Measurements from ENCODE around the gene ARL8A.
"Not testable (repeated sequence)": the region's sequence is repeated elsewhere in the genome, so short reads cannot be mapped to it uniquely, and the experiment has no call there.

ARL8A gene

GRCh38 chr1:202181586-202181985 lies 37.0 kb upstream of the ARL8A start:
- DNase-seq: no peak
- ATAC-seq: no peak
- Mint-ChIP-seq H3K27ac (no peak overlapping the region), H3K9me3 (no peaks in the 10 kb centered on the region), H3K4me3 (no peak overlapping the region), H3K4me1 (peaks cover 35% of the 10 kb centered on the region), H3K27me3 (peaks cover 20% of the 10 kb centered on the region)

- not testable (repeated sequence) for H3K27ac Mint-ChIP-seq, DNase-seq, H3K9me3 Mint-ChIP-seq, H3K4me3 Mint-ChIP-seq, ATAC-seq
- peaks cover 35% of the 10 kb centered on the region for H3K4me1 Mint-ChIP-seq
- peaks cover 17% of the 10 kb centered on the region for H3K27me3 Mint-ChIP-seq
Measured at GRCh38 chr1:202180751-202181139, 36.2 kb upstream of the ARL8A start.

DNA sequence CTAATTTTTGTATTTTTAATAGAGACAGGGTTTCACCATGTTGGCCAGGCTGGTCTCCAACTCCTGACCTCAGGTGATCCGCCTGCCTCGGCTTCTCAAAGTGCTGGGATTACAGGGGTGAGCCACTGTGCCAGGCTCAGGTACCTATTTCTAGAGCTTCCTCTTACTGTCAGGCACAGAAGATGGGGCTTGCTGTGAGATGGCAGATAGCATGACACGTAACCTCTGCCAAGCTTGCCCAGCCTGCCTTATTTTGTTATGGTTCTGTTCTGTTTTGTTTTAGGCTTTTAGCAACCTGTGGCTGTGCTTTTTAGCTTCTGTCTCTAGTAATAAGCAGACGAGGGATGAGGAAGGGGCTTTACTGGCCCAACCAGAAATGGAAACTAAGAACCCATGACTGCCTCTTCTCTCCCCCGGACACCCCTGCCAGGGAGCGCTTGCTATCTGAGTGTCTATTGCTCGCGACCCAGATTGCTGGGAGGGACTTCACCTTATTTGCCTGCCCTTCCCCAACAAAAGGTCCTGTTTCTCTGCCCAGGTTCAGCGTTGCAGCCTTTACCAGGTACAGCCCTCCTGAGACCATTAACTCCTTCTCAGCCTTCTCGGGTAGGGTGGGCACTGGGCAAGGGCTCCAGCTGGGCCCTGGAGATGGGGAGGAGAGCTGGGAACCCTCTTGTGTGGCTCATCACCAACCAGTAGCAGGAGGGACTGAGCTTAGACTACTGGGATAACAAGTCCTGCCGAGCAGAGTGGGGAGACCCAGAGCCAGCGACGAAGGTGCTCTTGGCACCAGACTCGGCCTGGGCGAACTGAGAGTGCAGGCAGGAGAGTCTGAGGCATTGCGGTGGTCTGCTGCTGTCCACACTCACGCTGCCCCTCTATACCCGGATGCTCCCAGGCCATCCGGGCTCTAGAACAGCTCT lies 35.6 kb upstream of the ARL8A start:
- no peaks in the 10 kb centered on the region for H3K9me3 Mint-ChIP-seq
- no peak for DNase-seq
- no peak overlapping the region for H3K27ac Mint-ChIP-seq
- ATAC-seq: no peak
- H3K4me3 Mint-ChIP-seq: no peak overlapping the region
- peaks cover 35% of the 10 kb centered on the region for H3K4me1 Mint-ChIP-seq
- H3K27me3 Mint-ChIP-seq: peaks cover 10% of the 10 kb centered on the region

DNA sequence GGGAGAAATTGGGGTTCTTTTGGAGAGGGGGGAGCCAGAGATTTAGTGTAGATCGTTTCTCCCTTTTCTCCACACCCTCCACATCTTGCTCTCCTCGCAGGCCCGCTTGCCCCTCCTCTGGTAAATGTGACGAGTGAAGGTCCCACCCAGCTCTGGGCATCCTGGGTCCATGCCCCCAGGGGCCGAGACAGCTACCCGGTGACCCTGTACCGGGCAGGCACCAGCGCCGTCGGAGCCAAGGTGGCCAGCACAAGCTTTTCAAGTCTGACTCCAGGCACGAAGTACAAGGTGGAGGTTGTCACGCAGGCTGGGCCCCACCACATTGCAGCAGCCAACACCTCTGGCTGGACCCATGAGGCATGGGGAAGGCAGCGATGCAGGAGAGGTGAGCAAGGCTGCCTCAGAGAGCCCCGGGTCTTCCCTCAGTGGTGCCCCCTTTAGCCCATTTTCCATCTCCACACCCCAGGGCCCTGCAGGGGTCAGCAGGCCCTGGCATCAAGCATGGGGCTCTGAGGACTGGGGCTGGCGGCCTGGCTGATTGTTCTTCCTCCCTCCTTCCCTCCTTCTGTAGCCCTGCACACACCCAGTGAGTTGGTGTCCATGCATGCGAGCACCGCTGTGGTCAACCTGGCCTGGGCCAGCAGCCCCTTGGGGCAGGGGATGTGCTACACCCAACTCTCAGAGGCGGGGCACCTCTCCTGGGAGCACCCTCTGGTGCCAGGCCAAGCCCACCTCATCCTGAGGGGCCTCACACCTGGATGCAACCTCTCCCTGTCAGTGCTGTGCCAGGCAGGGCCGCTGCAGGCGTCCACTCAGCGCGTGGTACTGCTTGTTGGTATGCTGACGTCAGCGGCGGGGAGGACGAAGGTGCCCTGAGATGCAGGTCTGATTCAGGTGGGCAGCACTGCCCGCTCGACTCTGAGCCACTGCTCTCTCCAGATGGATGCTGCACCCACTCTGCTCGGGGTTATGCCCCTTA lies 32.7 kb upstream of the ARL8A start:
- no peak overlapping the region for H3K27ac Mint-ChIP-seq
- no peaks in the 10 kb centered on the region for H3K9me3 Mint-ChIP-seq
- H3K4me1 Mint-ChIP-seq: peaks cover 12% of the 10 kb centered on the region
- no peak for DNase-seq
- H3K4me3 Mint-ChIP-seq: no peak overlapping the region
- H3K27me3 Mint-ChIP-seq: no peaks in the 10 kb centered on the region
- ATAC-seq: no peak

DNA sequence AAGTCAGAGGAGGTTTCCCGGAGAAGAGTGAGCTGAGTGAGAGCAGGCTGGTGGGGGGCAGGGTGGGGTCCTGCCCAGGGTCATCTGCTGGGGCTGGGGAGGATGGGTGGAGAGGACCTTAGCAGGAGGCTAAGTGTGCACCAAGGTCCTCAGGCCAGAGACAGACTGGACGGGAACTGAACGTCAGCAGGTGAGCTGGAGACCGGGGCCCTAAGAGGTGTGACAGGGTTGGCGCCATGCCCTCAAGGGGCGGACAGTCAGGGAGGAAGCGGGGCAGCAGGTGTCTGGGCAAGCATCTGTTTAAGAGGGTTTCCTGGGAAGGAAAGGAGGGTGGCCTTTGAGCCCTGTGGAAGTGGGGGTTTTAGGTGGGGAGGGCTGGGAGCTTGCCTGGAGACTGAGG lies 29.5 kb upstream of the ARL8A start:
- H3K9me3 Mint-ChIP-seq: no peaks in the 10 kb centered on the region

DNA sequence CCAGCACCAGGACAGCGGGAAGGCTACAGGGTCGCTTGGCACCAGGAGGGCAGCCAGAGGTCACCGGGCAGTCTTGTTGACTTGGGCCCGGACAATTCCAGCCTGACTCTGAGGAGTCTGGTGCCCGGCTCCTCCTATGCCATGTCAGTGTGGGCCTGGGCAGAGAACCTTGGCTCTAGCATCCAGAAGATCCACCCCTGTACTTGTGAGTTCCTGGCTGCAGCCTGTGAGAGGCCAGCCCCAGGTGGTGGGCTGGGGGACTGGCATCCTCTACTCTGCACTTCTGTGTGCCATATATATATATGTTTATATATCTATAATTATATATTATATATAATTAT lies 27.4 kb upstream of the ARL8A start:
- Mint-ChIP-seq H3K27ac (no peak overlapping the region), H3K4me3 (no peak overlapping the region), H3K27me3 (no peaks in the 10 kb centered on the region), H3K9me3 (no peaks in the 10 kb centered on the region), H3K4me1 (peaks cover 26% of the 10 kb centered on the region)
- ATAC-seq (peak; percentile 76), DNase-seq (no peak)

More for the DNA sequence above, 29.5 kb upstream of the ARL8A start:
- no peak overlapping the region for H3K4me3 Mint-ChIP-seq
- H3K4me1 Mint-ChIP-seq: peaks cover 10% of the 10 kb centered on the region
- DNase-seq (no peak), ATAC-seq (no peak)
- H3K27ac Mint-ChIP-seq: no peak overlapping the region
- no peaks in the 10 kb centered on the region for H3K27me3 Mint-ChIP-seq

DNA sequence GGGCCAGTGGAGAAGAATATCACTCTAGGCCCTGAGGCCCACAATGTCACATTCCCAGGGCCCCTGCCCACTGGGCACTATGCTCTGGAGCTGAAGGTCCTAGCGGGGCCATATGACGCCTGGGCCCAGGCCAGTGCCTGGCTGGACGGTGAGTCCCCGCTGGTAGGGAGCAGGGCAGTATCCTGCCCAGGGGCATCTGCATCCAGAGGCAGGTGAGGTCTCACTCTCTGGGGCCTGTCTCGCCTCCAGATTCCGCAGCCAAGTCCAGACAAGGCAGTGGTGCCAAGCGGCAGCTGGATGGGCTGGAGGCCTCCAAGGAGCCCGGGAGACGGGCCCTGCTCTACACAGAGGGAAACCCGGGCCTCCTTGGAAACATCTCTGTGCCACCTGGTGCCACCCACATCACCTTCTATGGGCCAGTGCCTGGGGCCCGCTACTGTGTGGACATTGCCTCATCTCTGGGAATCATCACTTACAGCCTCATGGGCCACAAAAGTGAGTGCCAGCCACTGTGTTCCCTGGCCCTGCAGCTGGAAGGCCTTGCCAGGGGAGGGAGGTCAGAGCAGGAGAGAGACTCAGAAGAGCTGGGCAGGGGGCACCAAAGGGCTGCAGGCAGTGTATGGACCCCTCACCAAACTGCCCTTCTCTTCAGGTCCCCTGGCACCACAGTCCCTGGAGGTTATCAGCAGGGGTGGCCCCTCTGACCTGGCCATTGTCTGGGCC lies 26.9 kb upstream of the ARL8A start:
- H3K4me1 Mint-ChIP-seq: peaks cover 31% of the 10 kb centered on the region
- no peaks in the 10 kb centered on the region for H3K27me3 Mint-ChIP-seq
- H3K4me3 Mint-ChIP-seq: no peak overlapping the region
- no peak overlapping the region for H3K27ac Mint-ChIP-seq
- no peaks in the 10 kb centered on the region for H3K9me3 Mint-ChIP-seq
- no peak for DNase-seq
- peak; percentile 37 for ATAC-seq

- ATAC-seq: peak; percentile 25
- no peak for DNase-seq
- Mint-ChIP-seq H3K27ac (no peak overlapping the region), H3K4me3 (no peak overlapping the region), H3K4me1 (peaks cover 39% of the 10 kb centered on the region), H3K27me3 (no peaks in the 10 kb centered on the region), H3K9me3 (no peaks in the 10 kb centered on the region)
Measured at GRCh38 chr1:202170726-202171125, 26.2 kb upstream of the ARL8A start.

GRCh38 chr1:202168861-202169260 lies 24.3 kb upstream of the ARL8A start:
- no peaks in the 10 kb centered on the region for H3K9me3 Mint-ChIP-seq
- no peak overlapping the region for H3K4me3 Mint-ChIP-seq
- no peaks in the 10 kb centered on the region for H3K27me3 Mint-ChIP-seq
- DNase-seq (no peak), ATAC-seq (no peak)
- H3K27ac Mint-ChIP-seq: no peak overlapping the region
- peaks cover 57% of the 10 kb centered on the region for H3K4me1 Mint-ChIP-seq

- Mint-ChIP-seq H3K4me1 (peaks cover 67% of the 10 kb centered on the region), H3K4me3 (no peak overlapping the region), H3K27ac (no peak overlapping the region), H3K27me3 (no peaks in the 10 kb centered on the region), H3K9me3 (no peaks in the 10 kb centered on the region)
- no peak for ATAC-seq
- DNase-seq: no peak
Measured at GRCh38 chr1:202167708-202168415, 23.3 kb upstream of the ARL8A start.

- not testable (repeated sequence) for DNase-seq, ATAC-seq, H3K4me3 Mint-ChIP-seq, H3K9me3 Mint-ChIP-seq, H3K27ac Mint-ChIP-seq, H3K27me3 Mint-ChIP-seq
- H3K4me1 Mint-ChIP-seq: peaks cover 75% of the 10 kb centered on the region
Measured at GRCh38 chr1:202167054-202167453, 22.5 kb upstream of the ARL8A start.

GRCh38 chr1:202165942-202166843 lies 21.7 kb upstream of the ARL8A start:
- Mint-ChIP-seq H3K27me3 (no peaks in the 10 kb centered on the region), H3K4me3 (peak overlapping the region; percentile 79 to 99), H3K4me1 (peaks cover 84% of the 10 kb centered on the region), H3K9me3 (no peaks in the 10 kb centered on the region), H3K27ac (peak overlapping the region; percentile 77 to 89)
- no peak for DNase-seq
- no peak for ATAC-seq

GRCh38 chr1:202165267-202165941 lies 20.9 kb upstream of the ARL8A start:
- peak overlapping the region; percentile 79 to 99 for H3K4me3 Mint-ChIP-seq
- no peak for ATAC-seq
- peaks cover 83% of the 10 kb centered on the region for H3K4me1 Mint-ChIP-seq

More at GRCh38 chr1:202165267-202165941, 20.9 kb upstream of the ARL8A start:
- Mint-ChIP-seq H3K27me3 (no peaks in the 10 kb centered on the region), H3K27ac (peak overlapping the region; percentile 77 to 89), H3K9me3 (no peaks in the 10 kb centered on the region)
- peak in 1 of 2 donors; percentile 36 for DNase-seq
